HG03457 (cell line): ENCODE data around the gene PREX1.

Experiments
- ATAC-seq: cut with Tn5 transposase; IDR thresholded peaks from one replicate; pipeline ENCODE4 v1.9.1; 2021; ENCODE audit warnings: moderate number of reproducible peaks; ENCODE audit not compliant: unreplicated experiment

The PREX1 gene

DNA sequence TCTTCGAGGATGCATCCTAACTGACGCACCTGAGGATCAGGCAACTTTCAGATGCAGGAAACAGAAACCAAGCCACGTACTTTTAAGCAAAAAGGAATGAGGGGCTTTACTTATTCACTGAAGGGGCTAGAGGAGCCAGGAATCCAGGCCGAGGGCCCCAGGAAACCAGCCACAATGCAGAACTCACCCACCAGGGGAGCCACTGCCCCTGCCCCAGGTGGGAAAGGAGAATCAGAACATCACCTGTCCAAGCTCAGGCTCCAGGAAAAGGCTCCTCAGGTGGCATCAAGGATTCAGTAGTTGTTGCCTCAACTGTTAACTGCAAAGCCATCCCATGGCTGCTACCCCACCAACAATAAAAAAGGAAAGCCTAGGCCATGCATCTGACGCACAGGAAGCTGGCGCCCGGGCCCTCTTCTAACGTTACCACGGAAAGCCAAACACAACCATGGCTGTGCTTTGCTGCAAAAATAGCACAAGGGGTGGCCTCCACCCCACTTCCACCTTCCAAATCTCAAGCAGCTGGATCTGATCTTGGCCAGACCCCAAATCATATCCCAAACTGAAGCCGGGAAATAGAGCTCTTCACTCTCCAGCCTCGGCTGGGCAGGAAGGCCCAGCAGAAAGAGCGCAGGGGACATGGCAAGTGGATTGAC is 121.0 kb downstream of the PREX1 start:
- no peak for ATAC-seq

DNA sequence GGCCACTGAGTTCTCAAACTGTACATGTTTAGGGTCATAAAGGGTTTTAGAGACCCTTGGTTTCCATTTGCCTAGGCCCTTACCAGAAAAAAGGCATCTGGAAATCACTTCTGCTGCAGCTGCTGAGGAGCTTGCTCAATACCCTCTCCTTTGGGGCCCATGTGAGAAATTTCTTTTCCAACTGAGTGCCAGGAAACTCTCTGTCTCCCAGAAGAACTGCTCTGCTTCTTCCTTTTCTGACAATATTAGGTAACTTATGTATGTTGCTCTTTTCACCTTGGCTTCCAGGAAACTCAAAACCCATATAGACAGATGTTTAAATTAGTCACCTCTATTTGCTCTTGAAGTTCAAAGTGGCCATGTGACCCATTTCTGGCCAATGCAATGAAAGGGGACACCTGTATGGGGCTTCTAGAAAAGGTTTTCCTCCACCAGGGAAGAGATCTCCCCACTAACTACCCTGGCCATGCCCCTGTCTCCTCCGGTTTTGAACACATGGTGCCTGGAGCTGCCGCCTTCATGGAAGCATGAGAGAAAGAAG is 121.6 kb downstream of the PREX1 start:
- no peak for ATAC-seq

DNA sequence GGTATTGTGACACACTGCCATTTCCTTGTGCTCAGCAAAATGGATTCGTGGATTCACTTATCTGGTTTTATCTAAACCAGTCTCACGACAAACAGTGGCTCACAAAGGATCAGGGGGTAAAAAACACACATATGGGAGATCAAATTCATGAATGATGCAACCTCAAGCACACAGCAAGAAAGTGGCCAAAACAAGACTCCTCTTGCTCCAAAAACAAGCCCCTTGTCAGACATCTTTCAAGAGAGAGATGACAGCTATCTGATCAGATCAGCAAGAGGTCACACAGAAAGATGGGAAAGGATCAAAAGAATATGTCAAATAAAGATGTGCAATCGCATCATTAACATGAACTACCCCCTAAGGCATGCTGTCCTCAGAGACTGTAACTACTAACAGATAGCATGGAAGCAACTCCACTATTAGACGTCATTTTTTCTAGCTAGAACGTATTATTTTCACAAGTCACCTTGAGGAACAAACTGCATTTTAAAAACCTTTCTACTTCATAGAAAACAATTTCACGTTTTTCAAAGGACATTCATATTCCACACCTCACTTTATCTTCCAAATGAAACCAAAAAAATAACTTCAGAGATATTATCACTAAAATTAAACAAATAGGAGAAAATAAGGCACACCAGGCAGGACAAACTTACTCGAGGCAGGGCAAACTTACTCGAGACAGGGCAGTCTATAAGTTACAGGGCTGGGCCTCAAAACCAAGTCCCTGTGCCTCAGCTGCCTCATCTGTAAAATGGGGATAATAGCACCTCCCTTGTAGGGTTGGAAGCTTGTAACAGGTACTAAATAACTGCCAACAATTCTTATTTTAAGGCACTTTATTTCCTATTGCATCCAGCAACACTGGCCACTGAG is 122.3 kb downstream of the PREX1 start:
- no peak for ATAC-seq

DNA sequence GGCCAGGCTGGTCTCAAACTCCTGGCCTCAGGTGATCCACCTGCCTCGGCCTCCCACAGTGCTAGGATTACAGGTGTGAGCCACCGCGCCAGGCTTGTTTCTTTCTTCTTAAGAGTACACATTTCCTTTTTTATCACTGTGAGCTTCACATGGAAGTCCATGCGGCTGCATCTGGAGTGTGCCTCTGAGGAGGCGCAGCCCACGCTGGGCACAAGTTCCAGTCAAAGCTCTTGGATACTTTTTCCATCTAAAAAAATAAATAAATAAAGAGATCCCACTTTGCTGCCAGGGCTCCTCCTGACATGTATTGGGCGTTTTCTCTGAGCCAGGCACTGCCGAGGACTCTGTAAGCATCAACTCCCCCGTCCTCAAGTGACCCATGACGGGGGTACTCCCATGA is 123.0 kb downstream of the PREX1 start:
- no peak for ATAC-seq

DNA sequence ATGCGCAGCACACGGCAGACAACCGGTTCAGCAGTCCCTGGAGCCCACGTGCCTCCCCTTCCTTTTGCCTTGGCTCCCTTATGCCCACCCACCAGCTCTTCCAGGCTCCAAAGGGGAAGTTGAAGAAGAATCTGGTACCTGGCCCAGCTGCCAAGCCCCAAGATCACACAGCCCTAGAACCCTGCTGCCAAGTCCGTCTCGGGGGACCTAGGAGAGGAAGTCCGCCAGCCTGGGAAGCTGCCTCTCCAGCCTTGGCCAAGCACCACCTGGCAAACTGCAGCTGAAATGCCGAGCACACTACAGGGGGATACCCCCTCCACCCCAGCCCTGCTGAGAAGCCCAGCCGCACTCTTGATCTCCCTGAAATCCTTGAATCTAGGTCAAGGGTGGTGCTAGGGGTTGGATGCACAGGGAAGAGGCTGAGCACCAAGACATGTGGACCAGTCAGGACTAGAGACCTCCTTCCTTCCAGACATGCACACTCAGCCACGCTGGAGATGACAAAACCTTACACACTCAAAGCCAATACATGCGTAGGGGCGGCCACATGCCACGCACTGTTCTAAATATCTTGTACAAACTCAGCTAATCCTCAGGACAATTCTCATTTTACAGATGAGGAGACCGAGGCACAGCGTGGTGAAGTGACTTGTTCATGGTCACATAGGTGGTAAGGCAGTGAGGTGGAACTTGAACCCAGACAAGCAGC is 124.1 kb downstream of the PREX1 start:
- ATAC-seq, result no peak

DNA sequence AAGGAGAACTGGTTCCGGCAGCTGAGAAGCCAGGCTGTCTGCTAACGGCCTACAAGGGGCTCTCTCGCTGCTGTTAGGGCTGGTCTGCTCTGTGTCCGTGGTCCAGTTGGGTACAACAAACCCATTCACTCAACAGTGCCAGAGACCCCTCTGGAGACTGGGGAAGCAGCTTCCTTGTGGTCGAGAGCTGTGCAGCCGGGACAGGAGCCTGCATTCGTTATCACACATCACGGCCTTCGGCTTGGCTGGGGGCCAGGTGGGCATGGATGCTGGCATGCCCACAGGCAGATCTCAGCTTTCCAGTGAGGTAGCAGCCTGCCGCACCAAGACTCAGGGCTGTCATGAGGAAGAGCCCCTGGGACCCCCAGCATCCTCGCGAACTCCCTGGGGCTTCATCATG is 124.7 kb downstream of the PREX1 start:
- ATAC-seq, result no peak

DNA sequence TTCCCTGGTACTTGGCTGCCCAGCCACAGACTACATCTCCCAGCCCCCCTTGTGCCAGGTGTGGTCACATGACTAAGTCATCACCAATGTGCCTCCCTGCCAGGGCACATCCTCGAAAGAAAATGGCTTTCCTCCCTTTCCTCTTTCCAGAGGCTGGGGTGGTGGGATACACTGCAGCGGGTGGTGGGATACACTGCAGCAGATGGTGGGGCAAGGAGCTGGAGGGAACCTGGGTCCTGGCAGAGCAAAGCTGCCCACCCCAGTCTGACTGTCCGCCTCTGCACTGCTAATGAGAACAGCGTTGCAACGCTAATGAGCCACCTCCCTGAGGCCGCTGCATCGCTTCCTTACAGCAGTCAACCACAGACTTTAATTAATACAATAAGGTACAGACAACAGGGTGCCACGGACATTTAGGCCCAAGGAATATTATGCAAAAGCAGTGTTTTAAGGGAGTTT is 125.3 kb downstream of the PREX1 start:
- no peak for ATAC-seq

DNA sequence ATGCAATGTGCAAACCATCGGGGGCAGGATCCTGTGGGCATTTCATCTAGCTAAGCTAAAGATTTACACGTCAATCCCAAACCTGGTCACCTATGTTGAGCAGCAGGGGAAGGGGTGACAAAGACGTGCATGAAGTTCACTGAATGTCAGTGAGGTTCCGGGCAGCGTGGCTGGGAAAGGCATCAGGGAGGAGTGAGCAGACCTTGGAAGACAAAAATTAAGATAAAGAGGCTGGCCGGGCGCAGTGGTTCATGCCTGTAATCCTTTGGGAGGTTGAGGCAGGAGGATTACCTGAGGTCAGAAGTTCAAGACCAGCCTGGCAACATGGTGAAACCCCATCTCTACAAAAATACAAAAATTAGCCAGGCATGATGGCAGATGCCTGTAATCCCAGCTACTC is 126.1 kb downstream of the PREX1 start:
- ATAC-seq, result no peak

DNA sequence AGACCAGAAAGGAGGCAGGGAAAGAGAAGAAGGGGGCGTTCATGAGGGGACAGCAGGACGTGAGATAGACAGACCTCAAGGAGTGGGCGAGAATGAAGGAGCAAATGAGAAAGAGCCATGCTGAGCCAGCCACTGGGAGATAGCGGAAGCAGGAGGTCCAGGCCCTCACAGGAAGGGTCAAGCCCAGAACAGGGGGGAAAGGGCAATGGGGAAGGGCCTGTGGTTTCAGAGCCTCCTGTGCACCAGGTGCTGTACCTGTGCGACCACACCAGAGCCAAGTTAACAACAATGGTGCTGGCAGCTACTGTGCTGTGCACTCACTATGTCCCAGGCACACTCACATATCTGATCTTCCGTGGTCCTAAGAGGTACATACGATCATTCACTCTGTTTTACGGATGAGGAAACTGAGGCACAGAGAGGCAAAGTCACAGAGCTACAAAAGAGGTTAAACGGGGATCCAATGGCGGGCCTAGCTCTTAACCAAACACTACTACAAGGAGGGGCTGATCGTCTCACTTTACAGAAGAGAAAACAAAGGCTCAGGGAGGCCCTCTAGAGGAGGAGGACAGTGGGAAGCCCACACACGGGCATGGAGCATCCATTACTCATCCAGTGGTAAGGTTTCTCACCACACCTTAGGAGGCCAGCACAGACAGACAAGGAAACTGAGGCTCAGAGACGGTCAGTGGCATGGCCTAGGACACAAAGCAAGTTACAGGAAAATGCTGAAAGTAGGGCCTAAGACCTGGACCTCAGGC is 129.1 kb downstream of the PREX1 start:
- no peak for ATAC-seq

DNA sequence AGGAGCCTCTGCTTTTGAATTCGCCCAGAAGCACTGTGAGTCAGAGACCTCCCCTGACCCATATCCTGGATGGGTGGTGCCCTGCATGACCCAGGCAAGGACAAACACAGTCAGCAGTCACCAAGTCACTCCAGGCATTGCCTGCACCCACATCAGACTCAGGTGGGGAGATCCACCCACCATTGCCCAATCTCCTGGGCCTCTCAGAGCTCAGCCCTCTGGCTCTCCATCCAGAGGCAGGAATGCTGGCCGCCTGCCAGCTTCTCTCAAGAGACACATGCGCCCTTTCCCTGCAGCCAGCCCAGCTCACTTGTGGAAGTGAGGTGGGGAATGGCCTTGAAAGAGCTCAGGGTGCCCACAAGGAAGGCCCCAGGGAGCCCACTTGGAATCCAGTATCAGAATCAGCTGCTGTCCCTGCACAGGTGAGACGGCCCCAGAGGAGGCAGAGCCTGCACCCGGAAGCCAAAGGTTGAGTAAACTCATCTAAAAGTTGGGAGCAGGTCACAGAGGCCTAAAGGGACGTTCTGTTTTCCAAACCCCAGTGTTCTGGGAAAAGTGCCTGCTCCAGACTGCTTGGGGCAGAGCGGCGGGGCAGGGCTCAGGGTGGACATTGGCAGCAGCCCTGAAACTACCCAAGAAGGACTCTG is 129.8 kb downstream of the PREX1 start:
- no peak for ATAC-seq

DNA sequence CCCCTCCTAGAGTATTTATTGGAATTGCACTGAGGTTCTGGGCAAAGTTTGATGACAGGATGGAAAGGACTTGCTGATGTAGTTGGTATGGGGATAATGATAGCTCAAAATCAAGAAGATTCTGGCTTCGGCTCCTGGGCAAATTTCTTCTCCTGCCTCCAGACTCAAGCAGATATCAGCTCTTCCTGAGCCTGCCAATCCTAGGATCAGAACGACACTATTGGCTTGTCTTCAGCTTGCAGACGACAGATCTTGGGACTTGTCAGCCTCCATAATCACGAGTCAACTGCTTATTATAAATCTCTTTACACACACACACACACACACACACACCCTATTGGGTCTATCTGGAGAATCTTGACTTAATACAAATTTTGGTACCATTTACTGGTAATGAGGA is 131.1 kb downstream of the PREX1 start:
- ATAC-seq, result no peak

DNA sequence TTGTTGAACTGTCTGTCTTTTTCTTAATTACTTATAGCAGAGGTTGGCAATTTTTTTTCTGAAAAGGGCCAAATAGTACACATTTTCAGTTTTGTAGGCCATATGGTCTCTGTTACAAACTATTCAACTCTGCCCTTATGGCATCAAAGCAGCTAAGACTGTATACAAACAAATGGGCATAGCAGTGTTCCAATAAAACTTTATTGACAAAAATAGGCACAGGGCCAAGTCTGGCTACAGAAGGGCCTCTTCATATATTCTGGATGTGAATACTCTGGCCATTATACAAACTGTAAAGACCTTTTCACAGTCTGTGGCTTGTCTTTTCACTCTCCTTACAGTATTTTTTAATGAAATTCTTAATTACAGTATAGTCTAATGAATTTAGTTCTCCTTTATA is 132.1 kb downstream of the PREX1 start:
- no peak for ATAC-seq

DNA sequence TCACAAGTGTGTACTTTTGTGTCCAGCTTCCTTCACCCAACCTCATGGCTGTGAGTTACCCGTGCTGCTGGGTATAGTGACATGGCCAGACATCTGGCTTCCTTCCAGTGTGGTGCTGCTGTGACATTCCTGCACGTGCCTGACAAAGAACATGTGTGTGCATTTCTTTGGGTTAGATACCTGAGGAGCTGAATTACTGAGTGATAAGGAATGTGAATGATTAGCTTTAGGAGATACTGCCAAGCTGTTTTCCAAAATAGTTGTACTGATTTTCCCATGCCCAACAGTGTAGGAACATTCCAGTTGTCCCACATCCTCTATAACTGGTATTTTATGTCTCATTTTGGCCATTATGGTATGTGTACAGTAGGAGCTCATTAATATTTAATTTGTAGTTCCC is 132.5 kb downstream of the PREX1 start:
- ATAC-seq, result no peak

DNA sequence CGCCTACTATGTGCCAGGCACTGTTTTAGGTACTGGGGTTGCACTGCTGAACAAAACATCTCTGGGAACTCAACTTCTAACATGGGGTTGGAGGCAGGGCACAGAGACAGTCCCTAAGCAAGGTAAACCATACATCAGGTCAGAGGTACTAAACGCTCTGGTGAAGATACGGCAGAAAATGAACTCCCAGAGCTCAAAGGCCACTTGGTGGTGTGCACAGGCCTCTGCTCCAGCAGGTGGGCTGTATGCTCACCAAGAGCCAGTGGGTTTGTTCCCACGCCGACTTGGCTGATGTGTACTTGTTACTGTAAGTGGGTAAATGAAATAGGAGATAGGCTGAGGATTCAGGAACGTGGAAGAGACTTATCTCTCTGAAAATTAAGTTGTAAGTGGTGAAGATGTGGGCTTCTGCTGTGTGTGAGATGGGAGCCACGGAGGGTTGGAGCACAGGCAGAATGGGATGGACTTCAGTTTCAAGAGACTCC is 133.4 kb downstream of the PREX1 start:
- no peak for ATAC-seq

DNA sequence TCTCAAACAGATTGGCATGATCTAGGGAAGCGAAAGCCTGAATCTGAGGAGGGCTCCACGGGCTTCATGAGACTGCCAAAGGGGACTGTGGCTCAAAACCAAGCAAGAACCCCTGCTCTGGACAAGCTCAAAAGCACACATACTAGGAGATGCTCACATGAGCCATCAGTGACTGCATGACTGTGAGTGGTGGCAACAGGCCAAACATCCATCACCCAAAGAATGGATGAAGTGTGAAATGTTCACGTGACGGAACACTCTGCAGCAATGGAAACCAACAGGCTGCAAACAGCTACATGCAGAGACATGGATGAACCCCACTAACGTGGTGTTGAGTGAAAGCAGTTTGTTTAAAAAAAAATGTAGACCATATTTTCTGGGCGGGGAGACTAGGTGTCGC is 136.3 kb downstream of the PREX1 start:
- no peak for ATAC-seq

DNA sequence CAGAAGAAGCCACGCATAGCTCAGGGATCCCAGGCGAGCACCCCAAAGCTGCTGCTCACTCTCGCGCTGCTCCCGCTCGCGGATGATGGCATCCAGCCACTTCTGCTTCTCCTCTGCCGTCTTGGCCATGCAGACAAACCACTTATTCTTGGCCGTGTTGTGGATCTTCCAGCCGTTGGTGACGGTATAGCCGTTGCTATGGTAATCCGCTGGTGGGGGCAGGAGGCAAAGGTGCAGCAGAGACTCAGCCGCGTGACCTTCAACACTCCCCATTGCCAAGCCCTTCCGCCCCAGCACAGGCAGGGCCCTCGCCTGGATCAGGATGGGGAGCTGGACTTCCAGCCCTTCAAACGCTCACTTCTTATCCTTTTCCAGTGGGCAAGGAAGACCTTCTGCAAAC is 136.9 kb downstream of the PREX1 start:
- ATAC-seq, result no peak

DNA sequence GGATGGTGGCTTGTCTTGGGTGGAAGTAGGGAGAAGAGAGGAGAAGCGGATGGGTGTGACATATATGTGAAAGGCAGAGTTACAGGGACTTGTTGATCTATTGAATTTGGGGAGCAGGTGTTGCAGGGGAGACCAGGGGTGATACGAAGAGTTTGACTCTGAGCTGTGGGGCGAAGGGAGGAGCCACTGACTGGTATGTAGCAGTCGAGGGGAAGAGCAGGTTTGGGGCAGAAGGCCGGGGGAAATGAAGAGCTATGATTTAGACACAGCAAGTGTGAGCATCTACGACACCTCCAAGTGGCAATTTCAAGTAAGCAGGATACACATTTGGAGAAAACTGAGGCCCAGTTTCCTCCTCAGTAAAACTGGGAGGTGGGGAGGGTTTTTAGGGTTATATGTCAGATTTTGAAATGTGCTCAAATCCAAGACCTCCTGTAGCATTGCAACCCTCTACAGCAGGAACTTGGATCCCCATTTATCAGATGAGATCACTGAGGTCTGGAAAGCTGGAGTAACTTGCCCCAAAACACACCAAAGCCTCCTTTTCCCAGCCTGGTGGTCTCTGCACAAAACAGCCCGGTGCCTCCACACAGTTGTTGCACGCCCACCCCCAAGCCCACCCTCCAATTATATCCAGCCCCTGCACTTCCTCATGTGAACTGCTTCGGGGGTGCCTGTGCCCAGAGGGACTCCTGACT is 137.8 kb downstream of the PREX1 start:
- ATAC-seq, result no peak

DNA sequence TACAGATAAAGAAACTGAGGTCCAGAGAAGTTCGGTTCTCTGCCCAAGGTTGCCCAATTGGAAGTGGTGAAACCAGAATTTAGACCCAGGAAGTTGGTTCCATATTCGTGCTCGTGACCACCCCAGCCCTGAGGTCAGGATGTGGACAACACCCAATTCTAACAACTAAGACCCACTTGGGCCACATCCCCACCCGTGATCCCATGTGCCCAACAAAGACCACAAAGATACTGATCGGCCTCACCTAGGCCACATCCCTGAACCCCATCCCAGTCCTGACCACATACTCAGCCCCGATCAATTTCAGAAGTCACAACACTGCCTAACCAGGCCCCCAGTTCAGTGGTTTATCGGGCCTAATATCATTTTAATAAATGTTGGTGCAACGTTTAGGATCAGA is 138.4 kb downstream of the PREX1 start:
- ATAC-seq, result no peak

DNA sequence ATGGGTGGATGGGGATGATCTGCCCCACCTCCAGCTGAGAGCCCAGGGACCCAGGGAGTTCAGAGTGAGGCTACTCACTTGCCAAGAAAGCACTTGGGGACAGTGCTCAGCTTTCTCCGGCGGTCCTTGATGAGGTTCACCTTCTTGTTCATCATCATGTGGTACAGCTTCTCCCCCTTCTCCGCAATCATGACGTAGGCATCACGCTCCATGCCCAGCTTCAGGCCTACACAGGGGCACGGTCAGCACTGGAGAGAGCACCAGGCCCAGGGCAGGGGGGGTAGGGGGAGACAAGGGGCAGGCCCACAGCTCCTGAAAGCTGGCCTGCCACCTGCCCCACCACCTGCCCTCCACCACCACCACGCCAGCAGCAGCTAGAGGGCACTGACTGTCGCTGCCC is 139.2 kb downstream of the PREX1 start:
- ATAC-seq, result no peak
